Transverse colon (tissue), 4 donors: ENCODE results near the gene GNAI3.

Experiments used
- EP300 ChIP-seq: sonication (generic); formaldehyde crosslinking; IDR thresholded peaks from one replicate; pipeline ENCODE4 v1.6.1; 2017; ENCODE audit warnings: antibody characterized with exemption, low read depth
- POLR2A ChIP-seq: fragments of 450-650 bp; IDR thresholded peaks from one replicate; pipeline ENCODE4 v1.6.1; 2016; ENCODE audit warnings: antibody characterized with exemption, mild to moderate bottlenecking, moderate library complexity
- POLR2AphosphoS5 ChIP-seq, 3 donors: sonication (generic); formaldehyde crosslinking; IDR thresholded peaks; one replicate each; pipeline ENCODE4 v1.6.1; 2016; ENCODE audit warnings: antibody characterized with exemption in 3 of 3
- TF ChIP-seq, protein P1 (sequence below), 5 experiments: fragments of 200-600 bp in 3 of 5; fragments of 450-650 bp in 2 of 5; sonication (generic) in 3 of 5; IDR thresholded peaks; 1 replicate in 2 of 5; 2 replicates in 3 of 5; pipeline ENCODE4 v1.5.1; 2016 to 2017; ENCODE audit warnings: antibody characterized with exemption in 5 of 5, inconsistent platforms in 3 of 5, mild to moderate bottlenecking in 2 of 5, moderate library complexity in 1 of 5

GRCh38 chr1:109615879-109616278 is 67.5 kb downstream of the GNAI3 start:
- TF ChIP-seq, protein P1, sequence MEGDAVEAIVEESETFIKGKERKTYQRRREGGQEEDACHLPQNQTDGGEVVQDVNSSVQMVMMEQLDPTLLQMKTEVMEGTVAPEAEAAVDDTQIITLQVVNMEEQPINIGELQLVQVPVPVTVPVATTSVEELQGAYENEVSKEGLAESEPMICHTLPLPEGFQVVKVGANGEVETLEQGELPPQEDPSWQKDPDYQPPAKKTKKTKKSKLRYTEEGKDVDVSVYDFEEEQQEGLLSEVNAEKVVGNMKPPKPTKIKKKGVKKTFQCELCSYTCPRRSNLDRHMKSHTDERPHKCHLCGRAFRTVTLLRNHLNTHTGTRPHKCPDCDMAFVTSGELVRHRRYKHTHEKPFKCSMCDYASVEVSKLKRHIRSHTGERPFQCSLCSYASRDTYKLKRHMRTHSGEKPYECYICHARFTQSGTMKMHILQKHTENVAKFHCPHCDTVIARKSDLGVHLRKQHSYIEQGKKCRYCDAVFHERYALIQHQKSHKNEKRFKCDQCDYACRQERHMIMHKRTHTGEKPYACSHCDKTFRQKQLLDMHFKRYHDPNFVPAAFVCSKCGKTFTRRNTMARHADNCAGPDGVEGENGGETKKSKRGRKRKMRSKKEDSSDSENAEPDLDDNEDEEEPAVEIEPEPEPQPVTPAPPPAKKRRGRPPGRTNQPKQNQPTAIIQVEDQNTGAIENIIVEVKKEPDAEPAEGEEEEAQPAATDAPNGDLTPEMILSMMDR (IDR thresholded peaks at IDR 0.05), result no peak
- TF ChIP-seq POLR2AphosphoS5 (IDR thresholded peaks at IDR 0.05), result no peak
- no peak for TF ChIP-seq POLR2A
- TF ChIP-seq EP300, result no peak
